Stimulated activated CD8-positive, alpha-beta memory T cell treated with anti-CD3 and anti-CD28 coated beads, Interleukin-4, amount 100 ng/mL, for 4 hours (primary cell): Measurements from ENCODE around the gene SPECC1L.
"Not testable (repeated sequence)": the region's sequence is repeated elsewhere in the genome, so short reads cannot be mapped to it uniquely, and the experiment has no call there.

ENCODE experiments used
- DNase-seq, 2 donors: peaks; one replicate each; pipeline ENCODE4 v3.0.0-alpha.2; 2020; ENCODE audit warnings: low read depth in 2 of 2, low spot score in 1 of 2

Gene SPECC1L

DNA sequence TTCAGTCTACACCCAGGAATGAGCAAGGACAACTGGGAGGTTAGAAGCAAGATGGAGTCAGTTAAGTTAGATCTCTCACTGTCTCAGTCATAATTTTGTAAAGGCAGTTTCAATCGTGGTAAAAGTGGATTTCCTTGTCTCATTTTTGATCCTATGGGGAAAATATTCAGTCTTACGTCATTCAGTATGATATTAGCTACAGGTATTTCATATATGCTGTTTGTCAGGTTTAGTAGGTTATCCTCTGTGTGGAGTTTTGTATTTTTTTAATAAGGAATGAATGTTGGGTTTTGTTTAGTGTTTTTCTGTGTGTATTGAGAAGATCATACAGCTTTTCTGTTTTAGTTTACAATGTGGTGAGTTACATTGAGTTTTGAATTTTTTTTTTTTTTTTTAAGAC, 11.8 kb downstream of the SPECC1L start:
- DNase-seq: no peak

DNA sequence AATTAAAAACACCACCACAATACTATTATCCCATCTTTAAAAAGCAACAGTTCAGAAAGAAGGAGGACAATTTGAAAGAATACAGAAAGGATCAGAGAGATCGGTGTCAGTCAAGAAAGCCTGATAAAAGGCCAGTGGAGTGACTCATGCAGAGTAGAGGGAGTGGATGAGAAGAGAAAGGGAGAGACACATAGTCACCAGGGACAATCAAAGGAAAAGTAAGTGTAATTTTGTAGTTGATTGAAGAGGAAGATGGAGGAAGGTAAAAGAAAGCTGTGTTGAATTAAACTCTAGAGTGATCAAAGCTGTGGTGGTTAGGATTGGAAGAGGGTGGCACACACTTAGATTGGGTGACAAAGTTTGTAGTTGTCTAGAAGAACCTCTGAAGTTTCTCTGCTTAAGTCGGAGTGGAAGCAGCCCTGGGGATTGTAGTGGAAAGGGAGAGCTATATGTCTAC, 14.1 kb downstream of the SPECC1L start:
- no peak for DNase-seq

DNA sequence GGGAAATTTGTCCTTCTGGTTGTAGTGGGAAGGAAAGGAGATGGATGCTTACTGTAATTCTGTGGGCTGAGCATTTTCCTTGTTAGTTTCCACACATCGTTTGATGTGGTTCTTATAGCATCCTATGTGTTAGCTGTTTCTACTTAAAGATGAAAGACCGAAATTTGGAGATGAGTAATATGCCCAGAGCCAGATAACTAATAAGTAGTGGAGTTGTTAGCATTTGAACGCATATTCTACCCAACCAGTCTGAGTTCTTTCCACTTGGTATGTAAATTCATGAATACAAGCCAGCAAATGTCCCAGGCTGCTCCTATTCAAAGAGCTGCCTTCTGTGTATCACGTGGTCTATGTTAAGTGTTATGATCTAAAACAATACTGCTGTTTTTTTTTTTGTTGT, 14.6 kb downstream of the SPECC1L start:
- no peak for DNase-seq

DNA sequence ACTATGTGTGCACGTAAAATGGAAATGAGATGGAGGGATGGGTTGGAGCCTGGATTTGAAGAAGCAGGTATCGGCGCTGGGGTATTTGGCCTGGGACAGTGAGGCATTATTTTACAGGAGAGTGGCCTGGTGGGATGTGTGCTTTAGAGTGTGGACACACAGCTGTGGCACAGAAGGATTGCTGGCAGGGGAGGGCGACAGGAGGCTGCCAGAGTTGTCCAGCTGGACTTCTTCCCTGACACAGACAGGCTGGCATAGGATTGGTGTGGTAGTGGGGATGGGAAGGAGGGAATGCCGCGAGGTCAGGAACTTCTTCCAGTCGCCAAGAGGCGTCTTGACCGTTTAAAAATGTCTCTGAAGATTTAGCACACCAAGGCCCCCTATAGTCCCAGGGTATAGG, 16.6 kb downstream of the SPECC1L start:
- DNase-seq: not testable (repeated sequence)

DNA sequence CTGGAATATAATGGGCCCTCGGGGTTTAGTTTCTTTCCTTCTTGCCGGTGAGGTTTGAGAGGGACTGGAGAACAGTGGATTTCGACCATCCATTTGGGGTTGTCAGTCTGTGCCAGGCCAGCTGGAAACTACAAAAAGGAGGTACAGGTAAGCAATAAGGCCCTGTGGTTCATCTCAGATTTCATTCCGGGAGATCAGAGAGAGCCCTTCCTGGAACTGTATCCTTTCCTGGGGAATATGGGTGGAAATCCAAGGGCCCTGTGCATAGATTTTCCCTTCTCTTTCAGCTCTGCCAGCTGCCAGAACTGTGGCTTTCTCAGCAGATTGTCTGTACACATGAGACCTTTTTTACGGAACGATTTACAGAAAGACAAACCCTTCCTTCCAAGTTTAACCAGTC, 17.2 kb downstream of the SPECC1L start:
- not testable (repeated sequence) for DNase-seq

DNA sequence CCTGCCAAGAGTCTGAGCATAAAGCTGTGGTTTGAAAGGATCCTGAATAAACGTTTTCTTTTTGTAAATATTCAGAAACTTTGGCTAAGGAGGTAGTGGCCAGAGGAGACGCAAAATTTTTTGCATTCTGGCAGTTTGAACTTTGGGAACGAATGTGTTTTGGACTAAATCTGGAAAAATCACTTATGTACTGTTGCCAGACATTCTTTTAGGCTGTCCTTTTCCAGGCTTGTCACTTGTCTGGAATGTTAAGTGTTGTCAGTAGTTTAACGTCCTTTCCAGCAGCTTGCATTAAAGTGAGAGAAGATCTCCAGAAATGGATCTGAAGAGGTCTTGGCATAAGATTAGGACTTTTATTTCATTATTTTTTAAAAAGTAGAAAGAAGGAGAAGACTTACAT, 18.5 kb downstream of the SPECC1L start:
- no peak for DNase-seq

DNA sequence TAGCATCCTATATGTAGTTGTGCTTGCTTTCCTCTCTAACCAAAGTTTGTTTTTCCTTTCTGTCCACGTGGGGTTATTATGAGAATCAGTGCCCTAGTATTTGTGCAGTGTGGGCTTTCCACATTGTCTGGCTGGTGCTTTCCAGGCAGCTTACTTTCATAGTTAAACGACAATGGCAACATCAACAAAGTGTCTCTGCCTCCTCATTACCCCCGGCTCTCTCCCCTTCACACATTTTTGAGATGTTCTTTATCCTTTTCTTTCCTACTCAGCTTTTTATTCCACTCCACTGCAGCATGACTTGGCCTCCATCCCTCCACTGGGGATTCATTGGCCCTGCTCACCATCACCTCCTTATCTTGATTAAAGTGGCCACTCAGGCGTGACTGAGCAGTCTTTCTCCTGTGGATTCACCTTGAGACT, 19.1 kb downstream of the SPECC1L start:
- DNase-seq: no peak

DNA sequence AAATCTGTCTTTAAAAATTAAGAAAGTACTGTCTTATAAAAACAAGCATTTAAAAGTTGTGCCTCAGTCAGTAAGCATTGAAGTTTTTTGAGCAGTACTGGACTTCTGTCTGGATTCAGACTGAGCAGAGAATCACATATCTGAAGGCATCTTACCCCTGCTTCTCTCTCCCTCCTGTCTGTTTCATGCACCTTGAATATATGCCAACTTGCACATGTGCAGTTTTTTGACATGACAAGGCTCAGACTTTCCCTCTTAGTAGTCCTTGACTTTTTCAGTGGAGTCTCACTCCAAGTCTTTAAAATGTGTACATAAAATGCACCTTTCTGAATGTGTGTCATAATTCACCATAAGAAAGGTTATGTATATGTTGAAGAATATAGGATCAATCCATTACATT, 19.8 kb downstream of the SPECC1L start:
- no peak for DNase-seq

DNA sequence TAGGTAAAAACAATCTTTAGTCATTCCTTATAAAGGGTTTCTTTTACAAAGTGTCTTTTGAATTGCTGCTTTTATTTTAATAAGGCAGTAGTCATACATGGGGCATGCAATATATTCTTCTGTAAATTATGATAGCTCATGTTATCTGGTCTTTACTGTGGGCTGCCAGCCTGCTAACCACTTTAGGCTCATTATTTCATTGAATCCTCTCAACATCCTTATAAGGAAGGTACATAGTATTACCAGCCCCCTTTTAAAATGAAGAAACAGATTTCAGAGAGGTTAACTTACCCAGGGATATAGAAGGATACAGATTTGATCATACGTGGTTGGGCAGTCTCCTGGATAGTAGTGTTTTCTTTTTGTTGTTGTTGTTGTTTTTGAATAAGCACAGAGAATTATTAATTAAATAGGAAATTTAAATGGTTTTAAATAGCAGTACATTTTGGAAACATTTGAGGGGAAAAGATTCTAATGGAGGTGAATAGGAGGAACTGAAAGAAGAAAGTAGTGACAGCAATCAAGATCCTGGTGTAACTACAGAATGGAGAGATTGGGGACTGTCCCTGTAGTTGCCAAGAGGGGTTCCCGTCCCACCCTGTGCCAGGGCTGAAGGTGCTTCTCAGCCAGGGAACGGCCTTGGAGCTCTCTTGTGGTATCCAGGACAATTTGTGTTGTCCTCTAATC, 21.0 kb downstream of the SPECC1L start:
- no peak for DNase-seq

DNA sequence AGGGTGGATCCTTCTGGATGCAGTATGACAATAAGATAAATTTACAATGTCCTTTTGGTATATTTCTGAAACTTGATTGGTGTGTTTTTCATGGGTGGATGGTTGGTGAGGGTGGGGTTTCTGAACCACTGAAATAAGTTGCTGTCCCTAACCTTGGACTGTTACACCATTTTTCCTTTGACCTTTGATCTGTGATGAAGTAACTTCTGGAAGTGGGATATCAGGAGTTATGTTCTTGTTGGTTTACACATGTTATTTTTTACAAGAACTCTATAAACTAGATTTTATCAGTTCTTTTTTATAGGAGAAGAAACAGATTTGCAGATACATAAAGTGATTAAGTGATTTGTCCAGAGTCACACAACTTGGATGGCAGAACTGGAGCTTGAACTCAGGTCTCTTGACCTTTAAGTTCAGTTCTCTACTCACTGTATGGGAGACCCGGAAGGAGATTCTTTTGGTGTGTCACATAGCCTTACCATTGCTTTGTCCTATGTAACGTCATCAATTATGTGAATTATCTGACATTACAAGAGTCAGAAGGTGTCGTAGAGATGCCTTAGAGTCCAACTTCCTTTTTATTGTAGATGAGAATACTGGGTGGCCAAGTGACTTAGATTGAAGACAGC, 21.7 kb downstream of the SPECC1L start:
- not testable (repeated sequence) for DNase-seq

DNA sequence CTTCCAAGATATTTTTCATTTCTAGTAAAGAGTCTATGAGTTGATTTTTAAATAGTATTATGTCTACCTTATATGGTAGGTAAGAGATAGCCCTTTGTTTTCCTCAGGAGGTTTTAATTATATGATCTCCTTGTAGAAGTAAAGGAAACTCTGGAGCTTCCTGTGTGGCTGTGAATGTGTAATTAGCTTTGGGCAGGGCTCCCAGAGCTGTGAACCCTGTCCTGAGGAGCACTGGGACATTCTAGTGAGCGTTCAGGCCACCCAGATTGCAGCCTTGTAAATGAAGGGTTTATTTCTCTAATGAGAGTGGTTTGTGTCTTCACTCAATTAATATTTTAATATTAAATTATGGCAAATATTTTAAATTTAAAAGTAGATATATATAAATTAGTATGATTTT, 24.3 kb downstream of the SPECC1L start:
- DNase-seq: not testable (repeated sequence)

DNA sequence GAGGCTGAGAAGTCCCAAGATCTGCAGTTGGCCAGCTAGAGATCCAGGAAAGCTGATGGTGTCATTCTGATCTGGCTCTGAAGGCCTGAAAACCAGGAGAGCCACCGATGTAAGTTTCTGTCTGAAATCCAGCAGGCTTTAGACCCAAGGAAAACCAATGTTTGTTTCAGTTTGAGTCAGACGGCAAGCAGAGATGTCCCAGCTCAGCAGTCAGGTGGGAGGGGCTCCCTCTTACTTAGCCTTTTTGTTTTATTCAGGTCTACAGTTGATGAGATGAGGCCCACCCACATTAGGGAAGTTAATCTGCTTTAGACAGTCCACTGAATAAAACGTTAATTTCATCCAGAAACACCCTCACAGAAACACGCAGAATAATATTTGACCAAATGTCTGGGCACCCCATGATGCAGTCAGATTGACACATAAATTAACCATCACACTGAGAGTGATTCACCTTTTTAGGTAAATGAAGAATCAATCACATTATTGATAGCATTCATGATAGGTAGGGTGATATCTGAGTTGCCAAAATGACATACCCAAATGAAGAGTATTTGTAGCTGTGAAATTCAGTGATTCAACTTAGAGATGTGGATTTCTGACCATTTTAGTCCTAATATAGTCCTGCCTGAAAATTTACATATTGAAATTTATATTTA, 28.0 kb downstream of the SPECC1L start:
- DNase-seq: not testable (repeated sequence)

DNA sequence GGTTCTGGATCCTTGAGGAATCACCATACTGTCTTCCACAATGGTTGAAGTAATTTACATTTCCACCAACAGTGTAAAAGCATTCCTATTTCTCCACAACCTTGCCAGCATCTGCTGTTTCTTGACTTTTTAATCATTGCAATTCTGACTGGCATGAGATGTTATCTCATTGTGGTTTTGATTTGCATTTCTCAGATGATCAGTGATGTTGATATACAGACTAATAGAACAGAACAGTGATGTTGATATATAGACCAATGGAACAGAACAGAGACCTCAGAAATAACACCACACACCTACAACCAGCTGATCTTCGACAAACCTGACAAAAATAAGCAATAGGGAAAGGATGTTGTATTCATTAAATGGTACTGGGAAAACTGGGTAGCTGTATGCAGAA, 29.9 kb downstream of the SPECC1L start:
- DNase-seq: not testable (repeated sequence)

DNA sequence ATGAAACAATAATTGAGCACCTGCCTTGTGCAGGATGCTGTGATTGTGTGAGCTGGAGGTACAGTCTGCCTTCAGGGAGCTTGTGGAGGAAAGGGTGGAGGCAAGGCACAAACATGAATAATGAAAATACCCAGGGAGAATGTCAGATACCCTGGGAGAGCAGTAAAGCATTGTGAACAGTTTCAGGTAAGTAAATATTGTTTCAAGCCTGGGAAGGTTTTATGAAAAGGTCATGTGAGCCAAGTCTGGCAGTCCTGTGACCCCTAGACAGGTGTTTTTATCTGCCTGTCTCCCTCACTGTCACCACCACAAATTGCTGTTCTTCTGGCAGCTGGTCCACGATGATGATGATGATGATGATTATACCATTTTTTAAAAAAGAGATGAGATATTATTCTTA, 32.0 kb downstream of the SPECC1L start:
- DNase-seq: no peak

DNA sequence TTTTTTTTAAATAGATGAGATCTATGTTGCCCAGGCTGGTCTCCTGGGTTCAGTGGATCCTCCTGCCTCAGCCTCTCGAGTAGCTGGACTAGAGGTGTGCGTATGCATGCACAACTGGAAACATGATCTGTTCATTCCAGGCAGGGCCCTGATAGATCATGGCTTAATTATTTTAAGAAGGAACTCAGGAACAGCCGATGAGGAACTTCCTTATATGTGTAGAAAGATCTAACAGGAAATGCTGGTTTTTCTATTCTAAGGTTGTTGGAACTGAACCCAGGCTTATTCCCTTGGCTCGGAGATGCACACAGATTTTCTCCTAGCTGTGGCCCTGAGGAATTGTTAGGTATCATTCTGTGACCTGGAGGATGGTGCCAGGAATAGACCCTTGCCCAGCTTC, 32.4 kb downstream of the SPECC1L start:
- no peak for DNase-seq

DNA sequence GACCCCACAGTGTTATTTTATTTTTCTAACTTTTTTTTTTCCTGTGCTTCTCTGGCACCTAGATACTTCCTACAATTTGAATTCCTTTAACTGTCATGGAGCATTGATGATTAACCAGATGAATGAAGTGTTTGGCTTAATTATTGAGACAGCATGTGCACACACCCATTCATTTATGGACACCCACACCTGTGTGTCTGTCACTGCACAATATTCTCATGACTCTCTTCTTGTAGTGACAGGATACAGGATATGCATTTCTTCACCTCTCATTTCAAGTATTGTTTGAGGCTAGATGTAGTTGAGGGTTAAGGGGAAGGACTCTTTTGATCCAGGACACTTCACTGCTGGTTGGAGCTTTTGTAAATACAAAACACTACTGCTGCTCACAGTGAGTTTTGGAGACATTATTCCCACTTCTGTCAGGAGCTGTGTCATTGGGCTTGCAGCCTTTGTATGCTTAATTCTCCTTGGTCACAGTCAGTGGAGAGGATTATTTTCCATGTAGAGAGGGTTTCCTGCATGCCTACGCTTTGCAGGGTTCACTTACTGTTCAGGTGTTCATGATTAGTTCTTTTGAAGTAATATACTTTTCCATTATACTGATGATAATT, 33.5 kb downstream of the SPECC1L start:
- no peak for DNase-seq

DNA sequence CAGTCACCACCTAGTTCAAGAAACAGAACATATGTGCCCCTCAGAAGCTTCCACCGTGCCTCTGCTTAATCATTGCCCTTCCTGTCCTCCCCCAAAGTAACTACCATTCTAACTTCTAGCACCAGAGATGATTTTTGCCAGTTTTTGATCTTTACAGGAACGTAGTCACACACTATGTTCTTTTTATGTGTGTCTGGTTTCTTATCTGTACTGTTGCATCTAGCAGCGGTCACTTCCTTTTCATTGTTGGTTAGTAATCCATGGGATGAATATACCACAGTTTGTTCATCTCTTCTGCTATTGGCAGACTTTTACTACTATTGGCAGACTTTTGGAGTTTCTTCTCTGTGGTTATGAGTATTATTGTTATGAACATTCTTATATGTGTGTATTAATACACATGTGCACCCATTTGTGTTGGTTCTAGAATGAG, 34.6 kb downstream of the SPECC1L start:
- DNase-seq: no peak

DNA sequence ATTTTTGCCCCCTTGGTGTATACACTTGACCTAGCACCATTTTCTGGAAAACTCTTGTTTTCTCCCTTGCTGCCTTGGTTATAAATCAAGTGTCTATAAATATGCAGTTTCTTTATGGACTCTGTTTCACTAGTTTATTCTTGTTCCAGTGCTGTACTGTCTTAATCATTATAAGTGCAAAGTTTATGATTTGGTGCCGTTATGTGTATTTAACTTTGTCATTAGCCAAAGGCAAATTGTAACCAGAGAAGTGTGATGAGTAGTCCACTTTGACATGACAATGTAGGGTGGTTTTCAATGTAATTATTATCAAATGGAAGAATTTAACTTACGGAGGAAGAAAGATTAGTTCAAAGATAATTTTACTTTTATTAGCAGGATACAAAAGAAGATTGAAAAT, 40.3 kb downstream of the SPECC1L start:
- DNase-seq: no peak

DNA sequence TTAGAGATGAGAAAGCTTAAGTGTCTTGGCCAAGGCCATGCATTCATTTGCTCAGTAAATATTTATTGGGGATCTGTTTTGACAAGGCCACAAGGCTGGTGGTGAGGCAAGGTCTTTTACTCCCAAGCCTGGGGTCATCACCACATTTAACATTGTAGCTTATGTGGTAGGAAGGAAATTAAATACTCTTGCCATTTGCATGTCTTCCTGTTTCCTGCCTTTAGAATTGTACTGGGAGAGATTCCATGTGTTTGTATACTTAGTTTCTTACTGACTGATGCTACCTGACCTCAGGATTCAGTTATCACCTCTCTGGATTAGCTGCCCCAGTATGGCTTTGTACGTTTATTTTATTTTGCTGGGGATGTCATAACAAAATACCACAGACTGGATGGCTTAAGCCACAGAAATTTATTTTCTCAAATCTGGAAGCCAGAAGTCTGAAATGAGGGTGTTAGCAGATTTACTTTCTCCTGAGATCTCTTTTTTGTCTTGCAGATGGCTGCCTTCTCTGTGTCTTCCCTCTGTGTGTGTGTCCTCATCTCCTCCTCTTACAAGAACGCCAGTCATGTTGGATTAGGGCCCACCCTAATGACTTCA, 44.8 kb downstream of the SPECC1L start:
- no peak for DNase-seq

DNA sequence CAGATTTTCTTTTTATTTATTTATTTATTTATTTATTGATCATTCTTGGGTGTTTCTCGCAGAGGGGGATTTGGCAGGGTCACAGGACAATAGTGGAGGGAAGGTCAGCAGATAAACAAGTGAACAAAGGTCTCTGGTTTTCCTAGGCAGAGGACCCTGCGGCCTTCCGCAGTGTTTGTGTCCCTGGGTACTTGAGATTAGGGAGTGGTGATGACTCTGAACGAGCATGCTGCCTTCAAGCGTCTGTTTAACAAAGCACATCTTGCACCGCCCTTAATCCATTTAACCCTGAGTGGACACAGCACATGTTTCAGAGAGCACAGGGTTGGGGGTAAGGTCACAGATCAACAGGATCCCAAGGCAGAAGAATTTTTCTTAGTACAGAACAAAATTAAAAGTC, 45.6 kb downstream of the SPECC1L start:
- DNase-seq: not testable (repeated sequence)

DNA sequence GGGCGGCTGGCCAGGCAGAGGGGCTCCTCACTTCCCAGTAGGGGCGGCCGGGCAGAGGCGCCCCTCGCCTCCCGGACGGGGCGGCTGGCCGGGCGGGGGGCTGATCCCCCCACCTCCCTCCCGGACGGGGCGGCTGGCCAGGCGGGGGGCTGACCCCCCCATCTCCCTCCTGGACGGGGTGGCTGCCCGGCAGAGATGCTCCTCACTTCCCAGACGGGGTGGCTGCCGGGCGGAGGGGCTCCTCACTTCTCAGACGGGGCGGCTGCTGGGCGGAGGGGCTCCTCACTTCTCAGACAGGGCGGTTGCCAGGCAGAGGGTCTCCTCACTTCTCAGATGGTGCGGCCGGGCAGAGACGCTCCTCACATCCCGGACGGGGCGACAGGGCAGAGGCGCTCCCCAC, 46.9 kb downstream of the SPECC1L start:
- not testable (repeated sequence) for DNase-seq

DNA sequence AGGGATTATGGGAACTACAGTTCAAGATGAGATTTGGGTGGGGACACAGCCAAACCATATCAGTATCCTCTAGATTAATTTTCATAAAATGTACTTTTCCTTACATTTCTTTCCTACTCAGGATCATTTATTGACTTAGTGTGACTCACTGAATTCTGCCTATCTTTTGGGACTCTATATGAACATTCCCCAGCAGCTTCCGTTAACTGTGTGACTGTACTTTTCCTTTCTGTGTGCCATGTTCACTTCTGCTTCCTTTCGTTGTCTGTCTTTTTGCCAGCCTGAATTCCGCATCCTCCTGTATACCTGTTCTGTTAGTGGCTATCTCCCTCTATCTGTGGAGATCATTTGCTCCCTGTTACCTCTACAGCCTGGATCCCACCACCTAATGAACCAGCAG, 48.8 kb downstream of the SPECC1L start:
- no peak for DNase-seq
